ENCODE measurements around the gene ERCC4.

GRCh38 chr16:13892301-13892700, 27.7 kb upstream of the ERCC4 start:
- no peak for TF ChIP-seq CTCF (IDR thresholded peaks at IDR 0.05; ENCODE audit: low read depth, low read length)
- no peak for TF ChIP-seq EZH2phosphoT487 (IDR thresholded peaks at IDR 0.05; ENCODE audit: low read depth)

All from OCI-LY3 (cell line).